Activated T-cell treated with anti-CD3 and anti-CD28 coated beads for 4 hours (primary cell): ENCODE measurements around the gene PKNOX2.

Experiments
- DNase-seq: peaks from one replicate; pipeline ENCODE4 v3.0.0-alpha.2; 2020

PKNOX2 gene

DNA sequence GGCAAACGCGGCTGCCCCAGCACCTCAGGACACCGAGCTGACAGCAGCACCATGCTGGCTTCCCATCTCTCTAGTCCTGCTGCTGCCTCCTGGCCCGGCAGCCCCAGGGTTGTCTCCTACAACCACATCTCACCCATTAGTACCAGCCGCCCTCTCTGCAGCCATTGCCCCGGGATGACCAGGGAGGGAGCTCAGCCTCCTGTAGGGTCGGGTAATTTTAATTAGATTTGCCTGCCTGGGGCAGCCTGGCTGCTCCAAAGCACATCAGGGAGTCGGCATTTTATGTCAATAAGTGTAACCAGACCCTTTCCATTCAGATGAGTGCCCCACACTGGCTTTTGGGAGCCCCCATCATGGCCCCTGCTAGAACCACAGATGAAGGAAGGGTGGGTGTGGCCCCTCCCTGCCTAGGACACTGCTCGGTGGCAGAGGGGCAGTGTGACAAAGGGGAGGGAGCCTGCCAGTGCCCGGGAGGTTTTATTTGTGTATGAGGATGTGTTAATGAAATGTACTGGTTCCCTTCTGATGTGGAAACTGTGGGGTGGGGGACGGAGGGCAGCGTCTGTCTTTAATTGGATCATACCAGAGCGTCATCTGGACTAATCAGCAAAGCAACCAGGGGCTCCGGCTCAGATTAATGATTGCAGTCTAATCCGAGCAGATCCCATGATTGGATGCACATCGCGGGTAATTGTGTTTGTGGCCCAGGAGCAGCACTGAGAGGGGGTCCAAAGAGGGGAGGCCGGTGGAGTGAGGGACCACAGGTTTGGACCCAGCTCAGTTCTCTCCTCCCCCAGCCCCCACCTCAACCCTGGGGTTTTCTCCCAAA, 206.2 kb downstream of the PKNOX2 start:
- DNase-seq, result no peak

GRCh38 chr11:125371431-125371935, 206.9 kb downstream of the PKNOX2 start:
- no peak for DNase-seq

DNA sequence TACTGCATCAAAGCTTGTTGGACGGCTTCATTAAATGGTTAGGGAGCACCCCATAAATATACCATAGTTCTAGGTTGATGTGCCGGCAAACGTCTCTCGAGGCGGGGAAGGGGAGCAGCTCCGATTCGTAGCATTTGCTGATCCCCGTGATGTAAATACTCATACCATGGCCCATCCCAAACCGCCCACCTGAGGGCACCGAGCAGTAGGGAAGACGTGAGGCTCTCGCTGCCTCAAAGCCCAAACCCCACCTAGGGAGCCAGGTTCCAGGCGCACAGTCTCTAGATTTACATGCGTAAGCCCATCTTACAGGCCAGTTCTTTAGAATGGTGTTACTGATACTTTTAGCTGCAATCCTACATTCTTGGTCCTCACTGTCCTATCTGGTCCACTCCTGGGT, 207.5 kb downstream of the PKNOX2 start:
- DNase-seq, result no peak

- no peak for DNase-seq
Measured at GRCh38 chr11:125372911-125373310, 208.4 kb downstream of the PKNOX2 start.

DNA sequence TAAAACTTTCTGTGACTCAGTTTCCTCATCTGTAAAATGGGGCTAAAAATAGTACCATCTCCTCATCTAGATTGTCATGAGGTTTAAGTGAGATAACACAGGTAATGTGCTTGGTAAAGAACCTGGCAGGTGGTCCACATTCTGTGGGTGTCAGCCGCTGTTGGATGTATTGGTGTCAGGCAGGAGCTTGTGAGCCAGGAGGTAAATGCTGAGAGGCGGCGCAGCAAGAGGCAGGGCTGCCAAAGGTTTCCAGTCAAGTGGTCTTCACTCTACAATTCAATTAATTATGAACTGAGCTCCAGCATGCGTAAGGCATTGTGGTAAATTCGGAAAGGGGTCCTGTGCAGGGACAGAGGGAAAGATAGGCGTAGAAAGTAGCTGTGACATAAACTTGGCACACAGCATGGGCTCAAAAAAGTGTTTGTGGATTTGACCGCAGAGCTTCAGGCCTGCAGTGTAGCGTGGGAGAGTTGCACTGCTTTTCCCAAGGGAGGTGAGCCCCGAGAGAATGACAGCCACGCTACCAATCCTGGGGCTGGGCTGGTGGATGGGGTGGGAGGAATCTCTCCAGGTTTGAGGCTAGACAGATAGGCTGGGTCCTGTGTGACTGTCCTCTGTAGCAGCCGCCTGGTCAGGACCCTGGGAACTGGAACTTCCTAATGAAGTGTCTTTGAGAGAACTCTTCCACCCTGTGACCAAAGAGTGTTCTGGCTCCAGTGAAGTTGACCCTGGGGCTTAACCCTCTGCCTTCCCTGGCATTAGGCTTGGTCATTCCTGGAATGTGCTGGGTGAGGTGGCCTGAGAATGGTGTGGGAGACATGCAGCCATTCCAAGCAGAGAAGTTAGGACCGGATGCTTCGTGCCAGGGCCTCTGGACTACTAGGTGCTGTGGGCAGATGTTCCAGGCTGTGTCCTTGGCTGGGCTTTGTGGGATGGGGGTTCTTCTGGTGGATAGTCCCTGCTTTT, 209.2 kb downstream of the PKNOX2 start:
- DNase-seq, result no peak

DNA sequence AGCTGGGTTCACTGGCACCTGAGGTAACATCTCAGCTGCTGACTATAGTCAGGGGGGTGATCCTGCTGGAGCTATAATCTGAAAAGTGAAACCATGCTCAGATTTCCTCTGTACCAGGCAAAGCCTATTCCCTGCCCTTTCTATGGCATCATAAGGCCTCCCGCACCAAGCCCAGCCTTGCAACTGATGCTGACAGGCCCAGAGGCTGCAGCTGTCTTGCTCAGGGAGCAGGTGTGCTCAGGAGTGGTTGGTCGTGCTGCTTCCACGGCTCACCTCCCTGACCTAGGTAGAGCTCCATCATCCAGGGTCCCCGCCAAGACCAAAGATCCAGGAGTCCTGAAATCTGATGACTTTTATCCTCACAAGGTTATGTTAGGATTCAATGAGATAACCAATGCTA, 209.8 kb downstream of the PKNOX2 start:
- no peak for DNase-seq

GRCh38 chr11:125375146-125375545, 210.6 kb downstream of the PKNOX2 start:
- no peak for DNase-seq

- no peak for DNase-seq
Measured at GRCh38 chr11:125376117-125376516, 211.6 kb downstream of the PKNOX2 start.

DNA sequence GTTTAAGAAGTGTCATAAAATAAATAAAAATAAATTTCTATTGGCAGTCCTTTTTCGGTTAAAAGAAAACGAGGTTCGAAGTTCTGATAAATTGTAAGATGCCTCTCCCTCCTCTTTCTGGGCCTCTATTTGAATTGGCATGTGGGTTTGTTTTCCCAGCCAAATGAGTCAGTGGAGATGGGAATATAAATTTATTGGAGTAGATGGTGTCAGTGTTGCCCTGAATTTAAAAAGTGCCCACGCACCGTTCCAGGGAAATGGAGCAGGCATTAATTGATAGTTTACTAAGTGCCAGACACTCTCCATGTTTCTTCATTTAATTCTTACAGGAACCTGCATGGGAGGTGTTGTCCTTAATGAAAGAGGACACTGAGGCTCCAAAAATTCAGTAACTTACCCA, 212.3 kb downstream of the PKNOX2 start:
- no peak for DNase-seq

GRCh38 chr11:125378083-125378482, 213.5 kb downstream of the PKNOX2 start:
- DNase-seq, result no peak

DNA sequence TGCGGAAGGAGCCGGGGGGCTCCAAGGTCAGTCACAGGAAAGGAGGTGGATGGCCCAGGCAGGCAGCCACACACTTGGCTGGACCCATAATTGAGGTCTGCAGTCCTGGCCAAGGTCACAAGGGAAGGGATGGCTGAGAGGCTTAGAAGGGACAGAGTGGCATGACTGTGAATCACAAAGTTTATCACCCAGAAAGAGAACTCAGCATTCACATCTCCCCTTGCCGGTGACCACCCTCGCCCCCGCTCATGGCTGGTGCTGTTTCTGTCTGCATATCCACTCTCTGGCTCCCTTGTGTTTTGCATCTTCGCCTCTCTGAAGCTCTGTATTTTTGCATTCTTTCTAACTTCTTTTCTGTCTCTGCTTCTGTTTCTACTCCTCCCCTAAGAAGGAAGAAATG, 214.0 kb downstream of the PKNOX2 start:
- DNase-seq, result no peak

- no peak for DNase-seq
Measured at GRCh38 chr11:125379565-125379964, 215.0 kb downstream of the PKNOX2 start.

- no peak for DNase-seq
Measured at GRCh38 chr11:125379981-125380380, 215.4 kb downstream of the PKNOX2 start.

GRCh38 chr11:125380756-125381445, 216.3 kb downstream of the PKNOX2 start:
- DNase-seq, result no peak

- DNase-seq, result no peak
Measured at GRCh38 chr11:125381499-125382044, 217.0 kb downstream of the PKNOX2 start.

- no peak for DNase-seq
Measured at GRCh38 chr11:125382314-125382791, 217.8 kb downstream of the PKNOX2 start.

- DNase-seq, result no peak
Measured at GRCh38 chr11:125382822-125383221, 218.3 kb downstream of the PKNOX2 start.

- no peak for DNase-seq
Measured at GRCh38 chr11:125384825-125385224, 220.3 kb downstream of the PKNOX2 start.

GRCh38 chr11:125387901-125388300, 223.3 kb downstream of the PKNOX2 start:
- no peak for DNase-seq

DNA sequence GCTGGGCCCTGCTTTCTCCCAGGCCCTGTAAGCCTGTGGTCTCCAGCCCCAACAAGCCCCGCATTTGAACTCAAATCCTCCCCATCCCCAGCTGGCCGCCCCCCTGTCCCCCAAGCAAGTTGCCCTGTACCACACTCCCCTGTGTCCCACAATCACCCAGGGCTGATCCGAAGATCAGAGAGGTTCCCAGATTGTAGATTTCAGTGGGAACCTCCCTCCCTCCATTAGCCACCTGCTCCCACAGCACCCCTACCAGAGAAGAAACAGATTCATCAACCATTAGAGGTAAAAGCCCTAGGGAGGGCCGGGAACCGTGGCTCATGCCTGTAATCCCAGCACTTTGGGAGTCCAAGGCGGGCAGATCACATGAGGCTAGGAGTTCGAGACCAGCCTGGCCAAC, 224.1 kb downstream of the PKNOX2 start:
- no peak for DNase-seq

- DNase-seq, result no peak
Measured at GRCh38 chr11:125389339-125390166, 225.0 kb downstream of the PKNOX2 start.

GRCh38 chr11:125390946-125391345, 226.4 kb downstream of the PKNOX2 start:
- no peak for DNase-seq
